ENCODE results near the gene PLTP. TPM values are rescaled to one million over a fixed set of nuclear protein-coding genes. Genes with fewer than 3 reads are reported as not detected.
"Not testable (repeated sequence)": the region's sequence is repeated elsewhere in the genome, so short reads cannot be mapped to it uniquely, and the experiment has no call there.

PLTP gene
- total RNA-seq, 4 donors from 2014 or later, result 37.4 to 114 (median 83.2) TPM

DNA sequence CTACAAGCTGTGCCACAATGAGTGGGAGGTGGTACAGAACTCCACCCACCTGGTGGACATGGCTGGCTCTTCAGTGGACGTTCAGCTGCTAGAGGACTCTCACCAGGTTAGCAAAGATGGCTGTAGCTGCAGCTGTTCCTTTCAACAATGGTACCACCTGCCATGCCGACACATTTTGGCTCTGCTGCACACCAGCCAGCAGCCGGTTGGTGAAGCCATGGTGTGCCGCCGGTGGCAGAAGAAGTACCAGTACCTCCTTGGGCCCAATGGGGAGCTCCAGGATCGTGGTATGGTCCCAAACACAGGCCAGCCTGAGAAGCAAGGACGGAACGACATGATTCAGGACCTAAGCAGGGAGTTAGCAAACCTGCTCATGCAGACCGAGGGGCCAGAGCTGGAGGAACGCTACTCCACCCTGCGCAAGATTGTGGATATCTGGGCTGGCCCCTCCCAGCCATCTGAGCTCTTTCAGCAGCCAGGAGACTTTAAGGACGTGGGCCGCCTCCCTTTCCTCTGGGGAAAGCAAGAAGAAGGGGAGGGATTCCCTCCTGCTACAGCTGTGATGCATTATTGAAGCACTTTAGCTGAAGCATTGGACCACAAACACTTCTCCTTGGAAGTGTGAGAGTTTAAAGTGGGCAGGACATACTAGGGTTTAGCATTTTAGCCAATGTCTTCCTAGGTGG lies 33.7 kb downstream of the PLTP start:
- no peak for TF ChIP-seq POLR2A (IDR thresholded peaks at IDR 0.05)
- TF ChIP-seq, protein P1, sequence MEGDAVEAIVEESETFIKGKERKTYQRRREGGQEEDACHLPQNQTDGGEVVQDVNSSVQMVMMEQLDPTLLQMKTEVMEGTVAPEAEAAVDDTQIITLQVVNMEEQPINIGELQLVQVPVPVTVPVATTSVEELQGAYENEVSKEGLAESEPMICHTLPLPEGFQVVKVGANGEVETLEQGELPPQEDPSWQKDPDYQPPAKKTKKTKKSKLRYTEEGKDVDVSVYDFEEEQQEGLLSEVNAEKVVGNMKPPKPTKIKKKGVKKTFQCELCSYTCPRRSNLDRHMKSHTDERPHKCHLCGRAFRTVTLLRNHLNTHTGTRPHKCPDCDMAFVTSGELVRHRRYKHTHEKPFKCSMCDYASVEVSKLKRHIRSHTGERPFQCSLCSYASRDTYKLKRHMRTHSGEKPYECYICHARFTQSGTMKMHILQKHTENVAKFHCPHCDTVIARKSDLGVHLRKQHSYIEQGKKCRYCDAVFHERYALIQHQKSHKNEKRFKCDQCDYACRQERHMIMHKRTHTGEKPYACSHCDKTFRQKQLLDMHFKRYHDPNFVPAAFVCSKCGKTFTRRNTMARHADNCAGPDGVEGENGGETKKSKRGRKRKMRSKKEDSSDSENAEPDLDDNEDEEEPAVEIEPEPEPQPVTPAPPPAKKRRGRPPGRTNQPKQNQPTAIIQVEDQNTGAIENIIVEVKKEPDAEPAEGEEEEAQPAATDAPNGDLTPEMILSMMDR (IDR thresholded peaks at IDR 0.05), result no peak
- no peak for DNase-seq (ENCODE audit: low spot score in 2 of 2)
- WGBS, 2 donors, result 41 to 78% methylated on average over 5 to 8 of the region's 13 CpGs
- no peak overlapping the region for H3K4me3 ChIP-seq (ENCODE audit: low read depth, poor library complexity, severe bottlenecking)
- intact Hi-C loops (cut with DNase I; ENCODE audit: low total_unique reads), result no loop called here

DNA sequence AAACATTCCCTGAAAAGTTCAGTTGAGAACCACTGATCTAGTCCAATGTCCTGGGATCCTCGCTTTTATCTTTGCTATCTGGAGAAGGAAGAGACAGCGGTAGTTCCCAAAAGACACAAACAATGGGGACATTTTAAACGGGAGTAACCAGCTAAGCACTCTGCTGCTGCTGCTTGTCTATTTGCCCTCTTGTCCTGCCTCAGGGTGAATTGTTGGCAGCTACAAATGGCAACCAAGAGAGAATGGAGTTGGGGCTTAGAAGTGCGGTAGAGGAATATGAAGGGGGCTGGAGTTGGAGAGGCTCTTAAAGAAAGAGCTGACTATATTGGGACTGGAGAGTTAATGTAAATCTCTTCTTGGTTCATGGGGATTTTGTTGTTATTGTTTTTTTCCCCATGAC lies 37.4 kb downstream of the PLTP start:
- no peak overlapping the region for H3K4me3 ChIP-seq (ENCODE audit: low read depth, poor library complexity, severe bottlenecking)
- WGBS, 2 donors, result 66 to 67% methylated on average over 4 of the region's 4 CpGs
- intact Hi-C loops (cut with DNase I; ENCODE audit: low total_unique reads), result no loop called here
- TF ChIP-seq POLR2A (IDR thresholded peaks at IDR 0.05), result no peak
- TF ChIP-seq, protein P1 (IDR thresholded peaks at IDR 0.05), result no peak
- DNase-seq (ENCODE audit: low spot score in 2 of 2), result no peak

DNA sequence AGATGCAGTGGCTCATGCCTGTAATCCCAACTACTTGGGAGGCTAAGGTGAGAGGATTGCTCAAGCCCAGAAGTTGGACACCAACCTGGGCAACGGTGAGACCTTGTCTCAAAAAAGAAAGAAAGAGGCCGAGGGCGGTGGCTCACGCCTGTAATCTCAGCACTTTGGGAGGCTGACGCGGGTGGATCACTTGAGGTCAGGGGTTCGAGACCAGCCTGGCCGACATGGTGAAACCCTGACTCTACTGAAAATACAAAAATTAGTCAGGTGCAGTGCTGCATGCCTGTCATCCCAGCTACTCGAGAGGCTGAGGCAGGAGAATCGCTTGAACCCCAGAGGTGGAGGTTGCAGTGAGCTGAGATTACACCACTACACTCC lies 37.9 kb downstream of the PLTP start:
- intact Hi-C loops (cut with DNase I; ENCODE audit: low total_unique reads); H3K4me3 ChIP-seq (ENCODE audit: low read depth, poor library complexity, severe bottlenecking); DNase-seq (ENCODE audit: low spot score in 2 of 2): not testable (repeated sequence)
- WGBS, 2 donors, result 90 to 95% methylated on average over 10 of the region's 10 CpGs

DNA sequence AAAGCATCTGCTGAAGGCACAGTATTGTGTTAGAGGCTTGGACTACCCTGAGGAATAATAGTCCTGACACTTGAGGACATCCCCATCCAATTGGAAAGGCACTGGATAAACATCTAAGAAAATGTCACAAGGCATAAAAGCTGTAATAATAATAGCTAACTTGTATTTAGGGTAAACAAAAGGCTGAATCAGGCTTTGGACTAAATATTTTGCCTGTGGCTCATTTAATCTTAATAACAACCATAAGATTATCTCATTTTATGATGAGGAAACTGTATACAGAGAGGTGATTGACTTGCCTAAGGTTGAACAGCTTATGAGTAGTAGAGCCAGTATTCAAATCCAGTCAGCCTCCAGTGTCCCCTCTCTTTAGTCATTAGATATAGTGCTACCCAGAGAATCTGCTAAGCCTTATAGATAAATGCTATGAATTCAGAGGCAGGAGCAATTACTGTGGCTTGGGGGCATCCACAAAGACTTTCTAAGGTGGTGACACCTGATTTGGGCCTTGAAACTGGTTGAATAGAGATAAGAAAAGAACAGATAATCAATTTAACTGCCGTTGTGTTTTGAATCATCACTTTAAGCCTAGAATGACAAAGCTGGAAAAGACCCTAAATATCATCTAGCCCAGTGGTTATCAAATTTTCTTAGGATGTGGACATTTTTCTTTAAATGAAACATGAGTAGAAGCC lies 38.4 kb downstream of the PLTP start:
- TF ChIP-seq, protein P1 (IDR thresholded peaks at IDR 0.05), result no peak
- no peak for TF ChIP-seq POLR2A (IDR thresholded peaks at IDR 0.05)
- no peak for DNase-seq (ENCODE audit: low spot score in 2 of 2)
- no peak overlapping the region for H3K4me3 ChIP-seq (ENCODE audit: low read depth, poor library complexity, severe bottlenecking)
- WGBS, 2 donors, result 81 to 84% methylated on average over 1 of the region's 1 CpG
- intact Hi-C loops (cut with DNase I; ENCODE audit: low total_unique reads), result no loop called here

DNA sequence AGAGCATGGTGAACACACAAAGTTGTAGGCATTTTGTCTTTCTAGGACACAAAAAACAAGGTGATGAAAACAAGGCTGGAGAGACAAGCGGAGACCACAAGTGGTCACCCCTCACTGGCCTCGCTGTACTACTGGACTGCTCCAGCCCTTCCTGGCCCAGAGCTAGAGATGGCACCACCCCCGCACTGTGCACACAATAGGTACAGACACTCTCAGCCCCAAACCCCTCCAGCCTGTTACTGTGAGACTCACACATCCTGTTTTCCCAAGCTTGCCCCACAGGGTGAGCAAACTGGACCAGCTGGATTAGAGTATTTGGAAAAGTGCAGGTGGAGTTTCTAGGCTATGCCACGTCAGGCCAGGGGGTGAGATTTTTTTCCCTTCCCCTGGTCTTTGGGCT lies 39.3 kb downstream of the PLTP start:
- DNase-seq (ENCODE audit: low spot score in 2 of 2), result no peak
- WGBS, 2 donors, result 86 to 92% methylated on average over 4 of the region's 4 CpGs
- intact Hi-C loops (cut with DNase I; ENCODE audit: low total_unique reads), result no loop called here
- H3K4me3 ChIP-seq (ENCODE audit: low read depth, poor library complexity, severe bottlenecking), result no peak overlapping the region
- TF ChIP-seq, protein P1 (IDR thresholded peaks at IDR 0.05), result no peak
- TF ChIP-seq POLR2A (IDR thresholded peaks at IDR 0.05), result no peak

DNA sequence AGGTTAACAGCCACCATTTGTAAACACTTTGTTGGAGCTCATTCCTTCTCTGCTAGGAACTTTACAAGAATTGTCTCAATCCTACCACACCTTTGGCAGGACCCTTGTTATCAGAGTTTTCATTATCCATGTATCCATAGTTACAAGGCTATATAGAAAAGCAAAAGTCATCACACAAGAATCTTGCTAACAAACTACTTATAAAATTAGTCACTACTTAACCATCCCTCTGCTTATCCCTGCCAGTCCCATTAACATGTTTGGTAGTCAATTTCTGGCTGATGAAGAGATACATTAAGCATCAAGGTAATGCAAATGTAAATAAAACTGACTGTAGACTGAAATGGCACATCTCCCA lies 44.2 kb downstream of the PLTP start:
- H3K4me3 ChIP-seq (ENCODE audit: low read depth, poor library complexity, severe bottlenecking), result no peak overlapping the region
- no peak for DNase-seq (ENCODE audit: low spot score in 2 of 2)
- no peak for TF ChIP-seq POLR2A (IDR thresholded peaks at IDR 0.05)
- TF ChIP-seq, protein P1 (IDR thresholded peaks at IDR 0.05), result no peak
- intact Hi-C loops (cut with DNase I; ENCODE audit: low total_unique reads), result no loop called here
